Osteoblast (primary cell): ENCODE measurements around the gene TIE1. TPM values are rescaled to one million over a fixed set of nuclear protein-coding genes. Genes with fewer than 3 reads are reported as not detected.
"Not testable (repeated sequence)": the region's sequence is repeated elsewhere in the genome, so short reads cannot be mapped to it uniquely, and the experiment has no call there.

ENCODE experiments used
- DNase-seq: peaks from one replicate; pipeline ENCODE4 v3.0.0; 2011; ENCODE audit warnings: low spot score, mixed read lengths; ENCODE audit not compliant: insufficient read length; ENCODE audit errors: missing footprints
- H2AFZ ChIP-seq: 2 replicates; pipeline ENCODE4 v1.6.0; 2011; ENCODE audit warnings: mild to moderate bottlenecking, low read length
- H3K27ac ChIP-seq: 2 replicates; pipeline ENCODE4 v1.5.1; 2011; ENCODE audit warnings: mild to moderate bottlenecking, low read depth, low read length, moderate library complexity
- H3K27me3 ChIP-seq: 2 replicates; pipeline ENCODE4 v1.6.0; 2012; ENCODE audit warnings: mild to moderate bottlenecking, control low read depth, inconsistent platforms, low read length, moderate library complexity; ENCODE audit not compliant: insufficient read depth
- H3K36me3 ChIP-seq: 2 replicates; pipeline ENCODE4 v1.5.1; 2011; ENCODE audit warnings: mild to moderate bottlenecking, low read length, control low read depth, moderate library complexity; ENCODE audit not compliant: insufficient read depth
- H3K4me1 ChIP-seq: 2 replicates; pipeline ENCODE4 v1.5.1; 2011; ENCODE audit warnings: mild to moderate bottlenecking, low read length, control low read depth, moderate library complexity; ENCODE audit not compliant: insufficient read depth
- H3K4me2 ChIP-seq: 2 replicates; pipeline ENCODE4 v1.6.0; 2011; ENCODE audit warnings: mild to moderate bottlenecking, low read length; ENCODE audit not compliant: insufficient read depth
- H3K4me3 ChIP-seq: fragments of 200-600 bp; sonication (generic); 3 replicates; pipeline ENCODE4 v1.5.1; 2012; ENCODE audit warnings: mild to moderate bottlenecking, low read length, inconsistent platforms; ENCODE audit not compliant: insufficient read depth
- H3K79me2 ChIP-seq: 2 replicates; pipeline ENCODE4 v1.6.0; 2012; ENCODE audit warnings: mild to moderate bottlenecking, low read length, control low read depth, inconsistent platforms; ENCODE audit not compliant: insufficient read depth
- H3K9me3 ChIP-seq: 2 replicates; pipeline ENCODE4 v1.5.1; 2011; ENCODE audit warnings: low read depth, low read length, control low read depth
- H4K20me1 ChIP-seq: 2 replicates; pipeline ENCODE4 v1.6.0; 2012; ENCODE audit warnings: mild to moderate bottlenecking, low read length, control low read depth; ENCODE audit not compliant: insufficient read depth
- total RNA-seq: library from RNA; depleted of rRNA; stranded (reverse); fragments of >200 nt; gene quantifications from 2 replicates; pipeline ENCODE4 v1.2.3, GENCODE V29; 2012
- TF ChIP-seq, protein P1 (sequence below): IDR thresholded peaks from 2 replicates; pipeline ENCODE4 v1.5.1; 2011; ENCODE audit warnings: mild to moderate bottlenecking, low read depth, low read length, moderate library complexity; ENCODE audit errors: extremely low read depth

The TIE1 gene
- total RNA-seq, 1 donor = not detected

DNA sequence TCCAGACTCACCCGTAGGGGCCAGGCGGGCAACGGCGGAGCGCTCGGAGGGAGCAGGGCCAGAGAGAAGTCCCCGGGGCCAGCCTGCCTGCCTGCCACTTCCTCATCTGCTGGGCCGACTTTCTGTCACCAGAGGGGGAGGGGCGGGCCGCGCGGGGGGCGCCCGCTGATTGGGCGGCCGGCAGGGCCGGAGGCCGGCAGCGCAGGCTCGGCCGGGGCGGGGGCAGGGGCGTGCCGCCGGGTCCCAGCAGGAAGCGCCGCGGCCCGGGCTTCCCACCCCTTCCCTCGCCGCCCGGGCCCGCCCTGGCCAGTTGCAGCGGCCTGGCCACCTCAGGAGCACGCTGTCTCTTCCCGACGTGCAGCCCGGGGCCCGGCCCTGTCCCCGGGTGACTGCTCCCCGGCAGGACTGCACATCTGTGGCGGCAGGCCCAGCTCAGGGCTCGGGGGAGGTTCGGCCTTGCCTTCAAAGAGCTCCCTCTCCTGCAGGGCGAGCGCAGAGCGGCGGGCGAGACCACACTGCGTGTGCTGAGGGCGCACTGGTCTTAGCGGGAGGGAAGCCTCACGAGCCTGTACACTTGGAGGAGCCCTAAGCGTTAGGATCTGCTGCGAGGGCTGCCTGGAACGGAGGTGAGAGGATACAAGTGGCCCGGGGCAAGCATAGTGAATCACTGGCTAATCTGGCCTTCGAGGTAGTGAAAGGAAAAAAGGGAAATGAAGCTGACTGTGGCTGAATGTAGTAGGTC, 67.3 kb downstream of the TIE1 start, which contains the start of gene ELOVL1:
Gene ELOVL1 (minus strand): TSS at position 108 of the 742 bp plus-strand sequence. CDS start 2,402 bp downstream, outside the sequence.
- Histone ChIP-seq H3K27me3 (no peaks in the 10 kb centered on the region), H4K20me1 (peaks cover 12% of the 10 kb centered on the region), H3K4me1 (peaks cover 25% of the 10 kb centered on the region), H2AFZ (peak within 1 kb of the TSS; percentile 82), H3K9me3 (no peaks in the 10 kb centered on the region), H3K4me2 (peak within 1 kb of the TSS; percentile 93), H3K27ac (peak within 1 kb of the TSS; percentile 84), H3K4me3 (peak within 1 kb of the TSS; percentile 97), H3K36me3 (peaks cover 27% of the 10 kb centered on the region), H3K79me2 (peaks cover 64% of the 10 kb centered on the region)
- TF ChIP-seq, protein P1, sequence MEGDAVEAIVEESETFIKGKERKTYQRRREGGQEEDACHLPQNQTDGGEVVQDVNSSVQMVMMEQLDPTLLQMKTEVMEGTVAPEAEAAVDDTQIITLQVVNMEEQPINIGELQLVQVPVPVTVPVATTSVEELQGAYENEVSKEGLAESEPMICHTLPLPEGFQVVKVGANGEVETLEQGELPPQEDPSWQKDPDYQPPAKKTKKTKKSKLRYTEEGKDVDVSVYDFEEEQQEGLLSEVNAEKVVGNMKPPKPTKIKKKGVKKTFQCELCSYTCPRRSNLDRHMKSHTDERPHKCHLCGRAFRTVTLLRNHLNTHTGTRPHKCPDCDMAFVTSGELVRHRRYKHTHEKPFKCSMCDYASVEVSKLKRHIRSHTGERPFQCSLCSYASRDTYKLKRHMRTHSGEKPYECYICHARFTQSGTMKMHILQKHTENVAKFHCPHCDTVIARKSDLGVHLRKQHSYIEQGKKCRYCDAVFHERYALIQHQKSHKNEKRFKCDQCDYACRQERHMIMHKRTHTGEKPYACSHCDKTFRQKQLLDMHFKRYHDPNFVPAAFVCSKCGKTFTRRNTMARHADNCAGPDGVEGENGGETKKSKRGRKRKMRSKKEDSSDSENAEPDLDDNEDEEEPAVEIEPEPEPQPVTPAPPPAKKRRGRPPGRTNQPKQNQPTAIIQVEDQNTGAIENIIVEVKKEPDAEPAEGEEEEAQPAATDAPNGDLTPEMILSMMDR = peak; percentile 21
- peak; percentile 99 for DNase-seq

DNA sequence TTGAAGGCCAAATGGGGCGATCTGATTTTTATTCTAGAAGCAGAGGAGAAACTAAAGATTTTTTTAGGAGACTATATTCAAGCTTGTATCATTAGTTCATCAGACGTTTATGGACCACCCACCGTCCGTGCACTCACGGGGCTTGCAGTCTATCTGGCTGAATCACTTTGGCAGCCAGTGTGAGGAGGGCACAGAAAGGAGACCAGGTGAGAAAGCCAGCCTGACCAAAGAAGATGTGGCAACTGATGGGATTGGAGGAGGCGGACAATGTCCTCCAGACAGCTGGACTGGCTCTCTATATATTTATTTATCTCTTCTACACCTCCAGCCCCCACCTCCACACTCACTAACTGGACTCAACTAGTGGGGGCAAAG, 67.9 kb downstream of the TIE1 start:
- TF ChIP-seq, protein P1 = no peak
- H3K9me3 ChIP-seq = no peaks in the 10 kb centered on the region
- peaks cover 21% of the 10 kb centered on the region for H3K36me3 ChIP-seq
- peaks cover 59% of the 10 kb centered on the region for H3K79me2 ChIP-seq
- H3K27ac ChIP-seq = peak overlapping the region; percentile 84
- peaks cover 12% of the 10 kb centered on the region for H4K20me1 ChIP-seq
- H3K4me3 ChIP-seq = peak overlapping the region; percentile 97
- H3K4me2 ChIP-seq = peak overlapping the region; percentile 93
- H3K27me3 ChIP-seq = no peaks in the 10 kb centered on the region
- peaks cover 31% of the 10 kb centered on the region for H3K4me1 ChIP-seq
- H2AFZ ChIP-seq = peak overlapping the region; percentile 82
- peak; percentile 25 for DNase-seq

DNA sequence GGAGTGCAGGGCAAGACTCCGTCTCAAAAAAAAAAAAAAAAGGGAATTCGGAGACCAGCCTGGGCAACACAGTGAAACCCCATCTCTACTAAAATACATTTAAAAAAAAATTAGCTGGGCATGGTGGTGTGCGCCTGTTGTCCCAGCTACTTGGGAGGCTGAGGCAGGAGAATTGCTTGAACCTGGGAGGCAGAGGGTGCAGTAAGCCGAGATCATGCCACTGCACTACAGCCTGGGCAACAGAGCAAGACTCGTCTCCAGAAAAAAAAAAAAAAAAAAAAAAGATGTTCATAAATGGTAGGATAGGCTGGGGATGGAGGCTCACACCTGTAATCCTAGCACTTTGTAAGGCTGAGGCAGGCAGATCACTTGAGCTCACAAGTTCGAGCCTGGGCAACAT, 69.0 kb downstream of the TIE1 start:
- H2AFZ ChIP-seq, H3K36me3 ChIP-seq, H3K27me3 ChIP-seq, H3K9me3 ChIP-seq, H3K4me2 ChIP-seq, H3K27ac ChIP-seq, DNase-seq, H4K20me1 ChIP-seq, H3K4me3 ChIP-seq: not testable (repeated sequence)
- H3K4me1 ChIP-seq = peaks cover 37% of the 10 kb centered on the region
- H3K79me2 ChIP-seq = peaks cover 48% of the 10 kb centered on the region

DNA sequence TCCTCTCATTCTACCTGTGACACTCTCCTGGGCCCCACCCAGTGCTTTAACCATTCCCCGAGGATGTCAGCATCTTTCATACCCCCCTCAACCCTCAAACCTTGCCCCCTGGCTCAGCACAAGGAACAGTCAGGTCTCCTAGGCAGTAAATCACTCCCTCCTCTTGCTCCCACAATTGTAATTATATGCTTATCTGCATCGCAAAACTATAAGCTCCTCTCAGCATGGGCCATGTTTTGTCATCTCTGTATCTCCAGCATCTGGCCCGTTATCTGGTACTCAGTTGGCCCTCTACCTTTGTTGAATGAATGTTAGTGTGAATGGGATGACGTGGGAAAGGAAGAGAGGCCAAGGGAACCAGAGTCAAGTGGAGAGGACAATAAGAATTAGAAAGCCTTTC, 69.8 kb downstream of the TIE1 start:
- TF ChIP-seq, protein P1 = no peak
- H3K9me3 ChIP-seq = no peaks in the 10 kb centered on the region
- no peak overlapping the region for H3K4me3 ChIP-seq
- no peak for DNase-seq
- H3K79me2 ChIP-seq = peaks cover 40% of the 10 kb centered on the region
- H4K20me1 ChIP-seq = peaks cover 5% of the 10 kb centered on the region
- H3K27me3 ChIP-seq = no peaks in the 10 kb centered on the region
- H3K4me2 ChIP-seq = no peak overlapping the region
- peaks cover 4% of the 10 kb centered on the region for H3K36me3 ChIP-seq
- H3K4me1 ChIP-seq = peaks cover 37% of the 10 kb centered on the region
- H2AFZ ChIP-seq = no peak overlapping the region
- no peak overlapping the region for H3K27ac ChIP-seq
